K562 (cell line): ENCODE data around the gene TECPR2. TPM values are rescaled to one million over a fixed set of nuclear protein-coding genes. Genes with fewer than 3 reads are reported as not detected.

Source experiments
- ATAC-seq: fragments of 200-7000 bp; cut with Tn5 transposase; 3 replicates; pipeline ENCODE4 v1.9.1; 2020; ENCODE audit warnings: moderate library complexity
- BruUV-seq: library from RNA; stranded (reverse); fragments of 400-500 nt; replicated peaks from 2 replicates; lab custom pipeline; 2021; lab: Mats Ljungman, UMichigan
- CTCF ChIA-PET: fragments of 300-600 bp; formaldehyde crosslinking; extraction: SDS; loops from one replicate; lab custom pipeline; 2021; ENCODE audit warnings: low intra/inter-chr PET ratio; lab: Yijun Ruan, JAX
- POLR2A ChIA-PET: fragments of 300-600, 350-650 bp; sonication (Branson Sonifier 250); formaldehyde crosslinking; extraction: SDS; loops from one replicate; lab custom pipeline; 2021; ENCODE audit warnings: antibody characterized with exemption, inconsistent platforms; lab: Yijun Ruan, JAX
- DNase-seq, 4 experiments: peaks; one replicate each; pipeline versions ENCODE4 v3.0.0 to v3.0.0-alpha.2; 2011 to 2018; ENCODE audit warnings: low spot score in 3 of 4, mixed read lengths in 3 of 4; ENCODE audit errors: extremely low read depth in 1 of 4
- FAIRE-seq: peaks from 2 replicates; lab custom pipeline; 2011; peaks lifted over from hg19 to GRCh38; lab: Jason Lieb, UNC
- H2AFZ ChIP-seq: 2 replicates; pipeline ENCODE4 v1.6.0; 2011; ENCODE audit warnings: low read depth, low read length, control low read depth, inconsistent platforms
- H3K27ac ChIP-seq: fragments of 200-600 bp; 3 replicates; pipeline ENCODE4 v1.8.0; 2011; ENCODE audit warnings: low read depth, mild to moderate bottlenecking, control low read depth, inconsistent platforms, low read length, moderate library complexity, mixed read lengths; ENCODE audit errors: extremely low read depth
- H3K27me3 ChIP-seq, 2 experiments: fragments of 300-600 bp in 1 of 2; 2 replicates in 1 of 2; 3 replicates in 1 of 2; pipeline versions ENCODE4 v1.6.0 to v1.8.0; 2011; ENCODE audit warnings: inconsistent platforms in 2 of 2, low read length in 2 of 2, mild to moderate bottlenecking in 1 of 2, mixed read lengths in 1 of 2, moderate library complexity in 1 of 2; ENCODE audit not compliant: control insufficient read depth in 2 of 2, insufficient read depth in 2 of 2
- H3K36me3 ChIP-seq: fragments of 300-600 bp; 3 replicates; pipeline ENCODE4 v1.8.0; 2011; ENCODE audit warnings: mild to moderate bottlenecking, low read length, inconsistent platforms; ENCODE audit not compliant: control insufficient read depth, insufficient read depth
- H3K4me1 ChIP-seq, 2 experiments: fragments of 200-600 bp in 1 of 2; replicated peaks in 1 of 2; 2 replicates in 1 of 2; 3 replicates in 1 of 2; pipeline versions ENCODE4 v1.5.1 to v1.8.0; 2011; ENCODE audit warnings: inconsistent platforms in 2 of 2, low read length in 2 of 2, mild to moderate bottlenecking in 1 of 2, mixed read lengths in 1 of 2, moderate library complexity in 1 of 2; ENCODE audit not compliant: control insufficient read depth in 2 of 2, insufficient read depth in 2 of 2
- H3K4me2 ChIP-seq: 2 replicates; pipeline ENCODE4 v1.6.1; 2011; ENCODE audit warnings: low read length, control low read depth, inconsistent platforms, mixed read lengths; ENCODE audit not compliant: insufficient read depth
- H3K4me3 ChIP-seq: fragments of 200-600 bp; sonication (generic), shearing (Covaris generic); 2 replicates; pipeline ENCODE4 v1.5.1; 2016; ENCODE audit warnings: control low read depth, inconsistent platforms
- H3K79me2 ChIP-seq: fragments of 200-600 bp; 3 replicates; pipeline ENCODE4 v1.8.0; 2011; ENCODE audit warnings: low read length, inconsistent platforms; ENCODE audit not compliant: control insufficient read depth, insufficient read depth
- H3K9ac ChIP-seq, 2 experiments: 2 replicates each; pipeline versions ENCODE4 v1.6.0 to v1.6.1; 2011; ENCODE audit warnings: low read depth in 2 of 2, low read length in 2 of 2, control low read depth in 1 of 2, inconsistent platforms in 1 of 2, mild to moderate bottlenecking in 1 of 2, mixed read lengths in 1 of 2; ENCODE audit not compliant: insufficient read depth in 1 of 2
- H3K9me1 ChIP-seq: one replicate; pipeline ENCODE4 v1.6.0; 2011; ENCODE audit warnings: inconsistent platforms, mild to moderate bottlenecking, low read length, moderate library complexity; ENCODE audit not compliant: control insufficient read depth, insufficient read depth
- H3K9me3 ChIP-seq: replicated peaks from 2 replicates; pipeline ENCODE4 v1.5.1; 2011; ENCODE audit warnings: low read depth, low read length, inconsistent platforms; ENCODE audit not compliant: control insufficient read depth, insufficient read depth
- H4K20me1 ChIP-seq: replicated peaks from 2 replicates; pipeline ENCODE4 v1.6.1; 2011; ENCODE audit warnings: low read length, inconsistent platforms, mixed read lengths; ENCODE audit not compliant: control insufficient read depth, insufficient read depth
- HMG20A ChIP-seq: fragments of 450-650 bp; formaldehyde crosslinking; conservative IDR thresholded peaks from 2 replicates; pipeline ENCODE4 v1.4.0; 2020; ENCODE audit warnings: mild to moderate bottlenecking, mixed read lengths
- PTBP1 ChIP-seq: fragments of 200-400 bp; formaldehyde crosslinking; IDR thresholded peaks from 2 replicates; pipeline ENCODE4 v1.6.1; 2017; ENCODE audit warnings: low read depth, low read length
- SPI1 ChIP-seq: IDR thresholded peaks from 2 replicates; pipeline ENCODE4 v1.6.1; 2011; ENCODE audit warnings: low read depth, low read length, control low read depth, borderline replicate concordance
- THRAP3 ChIP-seq: fragments of 450-650 bp; IDR thresholded peaks from 2 replicates; pipeline ENCODE4 v1.6.1; 2016; ENCODE audit warnings: mild to moderate bottlenecking, inconsistent platforms, borderline replicate concordance
- ZNF707 ChIP-seq: fragments of 250-450 bp; sonication (Bioruptor Pico); conservative IDR thresholded peaks from 2 replicates; pipeline ENCODE4 v1.8.0; 2022; ENCODE audit warnings: inconsistent platforms, mild to moderate bottlenecking, moderate library complexity
- WGBS: fragments of 100-300 bp; shearing (Covaris generic); methylation state at CpG from one replicate; pipeline ENCODE4 v1.1.6; 2016; ENCODE audit warnings: low coverage, mixed read lengths; ENCODE audit not compliant: insufficient coverage; ENCODE audit errors: missing lambda C conversion rate; 5-methylcytosine and 5-hydroxymethylcytosine counted together
- in situ Hi-C: fragments of 300-500 bp; cut with MboI; formaldehyde crosslinking; loops from 4 replicates; pipeline ENCODE4 v1.15.0; 2018; ENCODE audit warnings: inconsistent platforms, mixed read lengths
- intact Hi-C: fragments of 100-400 bp; cut with micrococcal nuclease; formaldehyde crosslinking; loops from 2 replicates; pipeline ENCODE4 v1.14.2; 2022
- polyA plus RNA-seq, 8 experiments: library from polyadenylated mRNA; depleted of rRNA in 4 of 8; stranded (reverse) in 5 of 8; unstranded in 3 of 8; fragments of >200 nt; fragmentation: Nextera tagmentation in 2 of 8; fragmentation: Illumina TruSeq in 1 of 8; extraction: Ambion mirVana in 2 of 8; extraction: Trizol in 1 of 8; gene quantifications; 2 replicates each; pipeline versions ENCODE4 v1.2.1 to v1.2.3, GENCODE V29; 2011 to 2014; ENCODE audit warnings: inconsistent platforms in 1 of 8, missing spikeins in 1 of 8
- total RNA-seq, 7 experiments: library from RNA; depleted of rRNA in 6 of 7; stranded (reverse); fragments of >200 nt in 6 of 7; fragmentation: Illumina TruSeq in 2 of 7; extraction: Trizol in 2 of 7; gene quantifications; 2 replicates each; pipeline versions ENCODE4 v1.2.1 to v1.2.3, GENCODE V29; 2011 to 2021; ENCODE audit warnings: low replicate concordance in 1 of 7
- TF ChIP-seq, protein P1 (sequence below): fragments of 250-450 bp; sonication (Bioruptor Pico); IDR thresholded peaks from 2 replicates; pipeline ENCODE4 v1.5.1; 2021; ENCODE audit warnings: mild to moderate bottlenecking

Gene TECPR2
- total and polyA plus RNA-seq, 9 of the 15 experiments (the other 6 are each of a cell fraction or from before 2014, with no cell fraction given): 0.04 to 3.0 (median 0.83) TPM

DNA sequence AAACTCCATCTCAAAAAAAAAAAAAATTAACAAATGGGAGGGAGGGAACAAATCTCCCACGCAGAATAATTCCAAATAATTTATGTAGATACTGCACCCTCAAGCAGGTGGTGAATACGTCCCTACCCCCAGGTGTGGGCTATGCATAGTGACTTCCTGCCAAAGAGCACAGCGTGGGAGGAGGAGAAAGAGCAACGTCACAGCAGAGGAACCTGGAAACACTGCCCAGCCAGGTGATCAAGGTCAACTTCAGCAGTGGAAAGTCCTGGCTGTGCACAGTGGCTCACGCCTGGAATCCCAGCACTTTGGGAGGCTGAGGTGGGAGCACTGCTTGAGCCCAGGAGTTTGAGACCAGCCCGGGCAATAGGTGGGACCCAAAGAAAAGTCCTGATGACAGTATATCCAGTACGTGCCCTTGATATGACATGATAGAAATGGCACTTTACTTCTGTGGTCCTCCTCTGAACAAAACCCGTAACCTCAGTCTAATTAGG, 9.6 kb upstream of the TECPR2 start:
- H3K4me2 ChIP-seq: no peak overlapping the region
- no peak overlapping the region for H2AFZ ChIP-seq
- H3K9me3 ChIP-seq: no peaks in the 10 kb centered on the region
- peaks cover 58% of the 10 kb centered on the region for H3K36me3 ChIP-seq
- ATAC-seq (no peak), FAIRE-seq (no peak), DNase-seq (no peak)
- BruUV-seq: no TSS peak
- intact Hi-C loops (no loop called here), in situ Hi-C loops (no loop called here)
- POLR2A ChIA-PET: no interaction called here
- H3K4me1 ChIP-seq: no peaks in the 10 kb centered on the region
- 84% methylated on average over 6 of the region's 8 CpGs for WGBS
- TF ChIP-seq HMG20A (CRISPR knock-in tag) (no peak), PTBP1 (no peak), ZNF707 (CRISPR knock-in tag) (no peak), THRAP3 (no peak), SPI1 (no peak)
- TF ChIP-seq, protein P1, sequence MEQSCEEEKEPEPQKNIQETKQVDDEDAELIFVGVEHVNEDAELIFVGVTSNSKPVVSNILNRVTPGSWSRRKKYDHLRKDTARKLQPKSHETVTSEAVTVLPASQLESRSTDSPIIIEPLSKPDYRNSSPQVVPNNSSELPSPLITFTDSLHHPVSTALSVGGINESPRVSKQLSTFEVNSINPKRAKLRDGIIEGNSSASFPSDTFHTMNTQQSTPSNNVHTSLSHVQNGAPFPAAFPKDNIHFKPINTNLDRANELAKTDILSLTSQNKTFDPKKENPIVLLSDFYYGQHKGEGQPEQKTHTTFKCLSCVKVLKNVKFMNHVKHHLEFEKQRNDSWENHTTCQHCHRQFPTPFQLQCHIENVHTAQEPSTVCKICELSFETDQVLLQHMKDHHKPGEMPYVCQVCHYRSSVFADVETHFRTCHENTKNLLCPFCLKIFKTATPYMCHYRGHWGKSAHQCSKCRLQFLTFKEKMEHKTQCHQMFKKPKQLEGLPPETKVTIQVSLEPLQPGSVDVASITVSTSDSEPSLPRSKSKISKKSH (CRISPR knock-in tag): no peak
- no peaks in the 10 kb centered on the region for H3K9me1 ChIP-seq
- H3K27ac ChIP-seq: no peak overlapping the region
- no peaks in the 10 kb centered on the region for H3K79me2 ChIP-seq
- H3K27me3 ChIP-seq: no peaks in the 10 kb centered on the region
- H3K9ac ChIP-seq: no peak overlapping the region
- H3K4me3 ChIP-seq: no peak overlapping the region
- no peaks in the 10 kb centered on the region for H4K20me1 ChIP-seq
- CTCF ChIA-PET: no interaction called here
